K562 (cell line): ENCODE data around the gene ARID4B. TPM values are rescaled to one million over a fixed set of nuclear protein-coding genes. Genes with fewer than 3 reads are reported as not detected.

Experiments used
- ATAC-seq: fragments of 200-7000 bp; cut with Tn5 transposase; 3 replicates; pipeline ENCODE4 v1.9.1; 2020; ENCODE audit warnings: moderate library complexity
- BruUV-seq: library from RNA; stranded (reverse); fragments of 400-500 nt; replicated peaks from 2 replicates; lab custom pipeline; 2021; lab: Mats Ljungman, UMichigan
- CTCF ChIA-PET: fragments of 300-600 bp; formaldehyde crosslinking; extraction: SDS; loops from one replicate; lab custom pipeline; 2021; ENCODE audit warnings: low intra/inter-chr PET ratio; lab: Yijun Ruan, JAX
- POLR2A ChIA-PET: fragments of 300-600, 350-650 bp; sonication (Branson Sonifier 250); formaldehyde crosslinking; extraction: SDS; loops from one replicate; lab custom pipeline; 2021; ENCODE audit warnings: antibody characterized with exemption, inconsistent platforms; lab: Yijun Ruan, JAX
- DNase-seq, 4 experiments: peaks; one replicate each; pipeline versions ENCODE4 v3.0.0 to v3.0.0-alpha.2; 2011 to 2018; ENCODE audit warnings: low spot score in 3 of 4, mixed read lengths in 3 of 4; ENCODE audit errors: extremely low read depth in 1 of 4
- FAIRE-seq: peaks from 2 replicates; lab custom pipeline; 2011; peaks lifted over from hg19 to GRCh38; lab: Jason Lieb, UNC
- H2AFZ ChIP-seq: 2 replicates; pipeline ENCODE4 v1.6.0; 2011; ENCODE audit warnings: low read depth, low read length, control low read depth, inconsistent platforms
- H3K27ac ChIP-seq: fragments of 200-600 bp; 3 replicates; pipeline ENCODE4 v1.8.0; 2011; ENCODE audit warnings: low read depth, mild to moderate bottlenecking, control low read depth, inconsistent platforms, low read length, moderate library complexity, mixed read lengths; ENCODE audit errors: extremely low read depth
- H3K27me3 ChIP-seq, 2 experiments: fragments of 300-600 bp in 1 of 2; 2 replicates in 1 of 2; 3 replicates in 1 of 2; pipeline versions ENCODE4 v1.6.0 to v1.8.0; 2011; ENCODE audit warnings: inconsistent platforms in 2 of 2, low read length in 2 of 2, mild to moderate bottlenecking in 1 of 2, mixed read lengths in 1 of 2, moderate library complexity in 1 of 2; ENCODE audit not compliant: control insufficient read depth in 2 of 2, insufficient read depth in 2 of 2
- H3K36me3 ChIP-seq: fragments of 300-600 bp; 3 replicates; pipeline ENCODE4 v1.8.0; 2011; ENCODE audit warnings: mild to moderate bottlenecking, low read length, inconsistent platforms; ENCODE audit not compliant: control insufficient read depth, insufficient read depth
- H3K4me1 ChIP-seq, 2 experiments: fragments of 200-600 bp in 1 of 2; replicated peaks in 1 of 2; 2 replicates in 1 of 2; 3 replicates in 1 of 2; pipeline versions ENCODE4 v1.5.1 to v1.8.0; 2011; ENCODE audit warnings: inconsistent platforms in 2 of 2, low read length in 2 of 2, mild to moderate bottlenecking in 1 of 2, mixed read lengths in 1 of 2, moderate library complexity in 1 of 2; ENCODE audit not compliant: control insufficient read depth in 2 of 2, insufficient read depth in 2 of 2
- H3K4me2 ChIP-seq: 2 replicates; pipeline ENCODE4 v1.6.1; 2011; ENCODE audit warnings: low read length, control low read depth, inconsistent platforms, mixed read lengths; ENCODE audit not compliant: insufficient read depth
- H3K4me3 ChIP-seq: fragments of 200-600 bp; sonication (generic), shearing (Covaris generic); 2 replicates; pipeline ENCODE4 v1.5.1; 2016; ENCODE audit warnings: control low read depth, inconsistent platforms
- H3K79me2 ChIP-seq: fragments of 200-600 bp; 3 replicates; pipeline ENCODE4 v1.8.0; 2011; ENCODE audit warnings: low read length, inconsistent platforms; ENCODE audit not compliant: control insufficient read depth, insufficient read depth
- H3K9ac ChIP-seq, 2 experiments: 2 replicates each; pipeline versions ENCODE4 v1.6.0 to v1.6.1; 2011; ENCODE audit warnings: low read depth in 2 of 2, low read length in 2 of 2, control low read depth in 1 of 2, inconsistent platforms in 1 of 2, mild to moderate bottlenecking in 1 of 2, mixed read lengths in 1 of 2; ENCODE audit not compliant: insufficient read depth in 1 of 2
- H3K9me1 ChIP-seq: one replicate; pipeline ENCODE4 v1.6.0; 2011; ENCODE audit warnings: inconsistent platforms, mild to moderate bottlenecking, low read length, moderate library complexity; ENCODE audit not compliant: control insufficient read depth, insufficient read depth
- H3K9me3 ChIP-seq: replicated peaks from 2 replicates; pipeline ENCODE4 v1.5.1; 2011; ENCODE audit warnings: low read depth, low read length, inconsistent platforms; ENCODE audit not compliant: control insufficient read depth, insufficient read depth
- H4K20me1 ChIP-seq: replicated peaks from 2 replicates; pipeline ENCODE4 v1.6.1; 2011; ENCODE audit warnings: low read length, inconsistent platforms, mixed read lengths; ENCODE audit not compliant: control insufficient read depth, insufficient read depth
- AFF1 ChIP-seq, 2 experiments: fragments of 450-650 bp; IDR thresholded peaks; 2 replicates each; pipeline ENCODE4 v1.6.1; 2018; ENCODE audit warnings: mild to moderate bottlenecking in 2 of 2, low read depth in 1 of 2; ENCODE audit not compliant: partially characterized antibody in 2 of 2
- E2F3 ChIP-seq: fragments of 250-450 bp; sonication (Bioruptor Pico); IDR thresholded peaks from 2 replicates; pipeline ENCODE4 v1.4.0; 2020; ENCODE audit warnings: mild to moderate bottlenecking
- HSF4 ChIP-seq: fragments of 250-450 bp; sonication (Bioruptor Pico); IDR thresholded peaks from 2 replicates; pipeline ENCODE4 v2.1.2; 2022; ENCODE audit warnings: mild to moderate bottlenecking, moderate library complexity, borderline replicate concordance
- MECOM ChIP-seq: fragments of 250-450 bp; sonication (Bioruptor Pico); IDR thresholded peaks from 2 replicates; pipeline ENCODE4 v1.8.0; 2022; ENCODE audit warnings: inconsistent platforms
- RHOXF2B ChIP-seq: fragments of 250-450 bp; sonication (Bioruptor Pico); conservative IDR thresholded peaks from 2 replicates; pipeline ENCODE4 v1.5.1; 2021
- SIN3A ChIP-seq, 2 experiments: fragments of 150-350 bp in 1 of 2; IDR thresholded peaks; 2 replicates each; pipeline ENCODE4 v1.6.1; 2011 to 2016; ENCODE audit warnings: borderline replicate concordance in 2 of 2, low read depth in 2 of 2, low read length in 2 of 2, mild to moderate bottlenecking in 2 of 2, moderate library complexity in 2 of 2; ENCODE audit not compliant: control insufficient read depth in 1 of 2
- SMAD4 ChIP-seq: fragments of 250-450 bp; sonication (Bioruptor Pico); conservative IDR thresholded peaks from 2 replicates; pipeline ENCODE4 v1.8.0; 2021; ENCODE audit warnings: inconsistent platforms, mild to moderate bottlenecking, moderate library complexity
- SP2 ChIP-seq: IDR thresholded peaks from 2 replicates; pipeline ENCODE4 v1.6.1; 2011; ENCODE audit warnings: mild to moderate bottlenecking, low read depth, low read length, moderate library complexity; ENCODE audit not compliant: poor library complexity, severe bottlenecking; ENCODE audit errors: extremely low read depth
- TAF15 ChIP-seq: fragments of 200-400 bp; formaldehyde crosslinking; IDR thresholded peaks from 2 replicates; pipeline ENCODE4 v1.6.1; 2017; ENCODE audit warnings: mild to moderate bottlenecking, low read depth, low read length, moderate library complexity
- ZBTB34 ChIP-seq: fragments of 250-450 bp; sonication (Bioruptor Pico); IDR thresholded peaks from 2 replicates; pipeline ENCODE4 v1.8.0; 2021; ENCODE audit warnings: mild to moderate bottlenecking, moderate library complexity
- ZC3H8 ChIP-seq: fragments of 450-650 bp; IDR thresholded peaks from 2 replicates; pipeline ENCODE4 v1.6.1; 2017
- ZNF444 ChIP-seq: fragments of 250-450 bp; sonication (Bioruptor Pico); IDR thresholded peaks from 2 replicates; pipeline ENCODE4 v1.4.0; 2020; ENCODE audit warnings: mild to moderate bottlenecking, moderate library complexity
- ZNF589 ChIP-seq: fragments of 200-800 bp; sonication (Bioruptor generic); IDR thresholded peaks from 2 replicates; pipeline ENCODE4 v1.6.1; 2016; ENCODE audit warnings: low read depth, missing genetic modification characterization, missing compliant biosample characterization
- WGBS: fragments of 100-300 bp; shearing (Covaris generic); methylation state at CpG from one replicate; pipeline ENCODE4 v1.1.6; 2016; ENCODE audit warnings: low coverage, mixed read lengths; ENCODE audit not compliant: insufficient coverage; ENCODE audit errors: missing lambda C conversion rate; 5-methylcytosine and 5-hydroxymethylcytosine counted together
- in situ Hi-C: fragments of 300-500 bp; cut with MboI; formaldehyde crosslinking; loops from 4 replicates; pipeline ENCODE4 v1.15.0; 2018; ENCODE audit warnings: inconsistent platforms, mixed read lengths
- intact Hi-C: fragments of 100-400 bp; cut with micrococcal nuclease; formaldehyde crosslinking; loops from 2 replicates; pipeline ENCODE4 v1.14.2; 2022
- polyA plus RNA-seq, 8 experiments: library from polyadenylated mRNA; depleted of rRNA in 4 of 8; stranded (reverse) in 5 of 8; unstranded in 3 of 8; fragments of >200 nt; fragmentation: Nextera tagmentation in 2 of 8; fragmentation: Illumina TruSeq in 1 of 8; extraction: Ambion mirVana in 2 of 8; extraction: Trizol in 1 of 8; gene quantifications; 2 replicates each; pipeline versions ENCODE4 v1.2.1 to v1.2.3, GENCODE V29; 2011 to 2014; ENCODE audit warnings: inconsistent platforms in 1 of 8, missing spikeins in 1 of 8
- total RNA-seq, 7 experiments: library from RNA; depleted of rRNA in 6 of 7; stranded (reverse); fragments of >200 nt in 6 of 7; fragmentation: Illumina TruSeq in 2 of 7; extraction: Trizol in 2 of 7; gene quantifications; 2 replicates each; pipeline versions ENCODE4 v1.2.1 to v1.2.3, GENCODE V29; 2011 to 2021; ENCODE audit warnings: low replicate concordance in 1 of 7

Gene ARID4B
- total and polyA plus RNA-seq, 9 of the 15 experiments (the other 6 are each of a cell fraction or from before 2014, with no cell fraction given) = 8.4 to 38.9 (median 18.5) TPM

GRCh38 chr1:235131961-235132360 lies 196.0 kb downstream of the ARID4B start:
- intact Hi-C loops = no loop called here
- no peak overlapping the region for H3K27ac ChIP-seq
- peaks cover 3% of the 10 kb centered on the region in 2 experiments; a peak in 4 of 5 replicates for H3K4me1 ChIP-seq
- H3K4me2 ChIP-seq = no peak overlapping the region
- WGBS = 51% methylated on average over 6 of the region's 6 CpGs
- POLR2A ChIA-PET = interaction anchor here (1.2 to 2.8 kb wide), 3 partner anchors 9 to 24 kb away, joined by 3 to 13 read pairs (median 5); no protein-coding TSS in a partner anchor
- H3K4me3 ChIP-seq = no peak overlapping the region
- H3K9me3 ChIP-seq = no peaks in the 10 kb centered on the region
- BruUV-seq = no TSS peak
- H3K9ac ChIP-seq = no peak overlapping the region
- H3K9me1 ChIP-seq = no peaks in the 10 kb centered on the region
- H4K20me1 ChIP-seq = peaks cover 4% of the 10 kb centered on the region; the same call in 1 of the 2 replicates
- H2AFZ ChIP-seq = no peak overlapping the region
- peaks cover 21% of the 10 kb centered on the region for H3K79me2 ChIP-seq
- FAIRE-seq = no peak
- H3K27me3 ChIP-seq = no peaks in the 10 kb centered on the region
- CTCF ChIA-PET = no interaction called here
- in situ Hi-C loops = no loop called here
- ATAC-seq = no peak
- TF ChIP-seq TAF15 = no peak
- no peak for TF ChIP-seq SMAD4 (CRISPR knock-in tag)
- no peak for TF ChIP-seq AFF1 (IDR thresholded peaks at IDR 0.05; ENCODE audit: low read depth in 1 of 2, partially characterized antibody in 2 of 2)
- TF ChIP-seq SIN3A (IDR thresholded peaks at IDR 0.05; ENCODE audit: borderline replicate concordance in 2 of 2, control insufficient read depth in 1 of 2, low read depth in 2 of 2, low read length in 2 of 2) = no peak
- TF ChIP-seq MECOM = no peak
- no peak for TF ChIP-seq HSF4 (CRISPR knock-in tag)
- no peak for TF ChIP-seq ZBTB34 (CRISPR knock-in tag)
- TF ChIP-seq RHOXF2B (CRISPR knock-in tag) = no peak
- TF ChIP-seq SP2 = no peak
- no peak for TF ChIP-seq ZC3H8
- no peak for TF ChIP-seq ZNF444
- TF ChIP-seq E2F3 (CRISPR knock-in tag) = no peak
- TF ChIP-seq ZNF589 (CRISPR knock-in tag) = no peak
- TF ChIP-seq, all 486 proteins: peak for 0
- peaks cover 62% of the 10 kb centered on the region for H3K36me3 ChIP-seq
- no peak for DNase-seq
